SK-N-SH treated with all-trans-retinoic acid at 6 μM for 48 hours (cell line): ENCODE data around the gene OSCAR.
"Not testable (repeated sequence)": the region's sequence is repeated elsewhere in the genome, so short reads cannot be mapped to it uniquely, and the experiment has no call there.

Experiments
- ATAC-seq: fragments of 200-7000 bp; cut with Tn5 transposase; 3 replicates; pipeline ENCODE4 v1.9.1; 2020; ENCODE audit warnings: mild to moderate bottlenecking, moderate library complexity
- ARNTL ChIP-seq: fragments of 450-650 bp; formaldehyde crosslinking; IDR thresholded peaks from 2 replicates; pipeline ENCODE4 v1.5.0; 2020; ENCODE audit warnings: low read depth, mild to moderate bottlenecking, moderate library complexity, borderline replicate concordance
- BACH2 ChIP-seq: fragments of 250-450 bp; sonication (Bioruptor Pico); IDR thresholded peaks from 2 replicates; pipeline ENCODE4 v1.9.0; 2021; ENCODE audit warnings: mild to moderate bottlenecking, borderline replicate concordance
- CREB5 ChIP-seq: fragments of 250-450 bp; sonication (Bioruptor Pico); IDR thresholded peaks from 2 replicates; pipeline ENCODE4 v1.5.1; 2020; ENCODE audit warnings: low read depth, mild to moderate bottlenecking, moderate library complexity
- CSRNP3 ChIP-seq: fragments of 250-450 bp; sonication (Bioruptor Pico); IDR thresholded peaks from 2 replicates; pipeline ENCODE4 v1.5.1; 2021; ENCODE audit warnings: mild to moderate bottlenecking, moderate library complexity
- ESRRG ChIP-seq: fragments of 250-450 bp; sonication (Bioruptor Pico); IDR thresholded peaks from 2 replicates; pipeline ENCODE4 v1.6.1; 2021; ENCODE audit warnings: mild to moderate bottlenecking
- GLIS3 ChIP-seq: fragments of 250-450 bp; sonication (Bioruptor Pico); IDR thresholded peaks from 2 replicates; pipeline ENCODE4 v1.5.0; 2020; ENCODE audit warnings: mild to moderate bottlenecking, moderate library complexity
- ISL1 ChIP-seq: fragments of 250-450 bp; sonication (Bioruptor Pico); IDR thresholded peaks from 2 replicates; pipeline ENCODE4 v2.1.2; 2022; ENCODE audit warnings: mild to moderate bottlenecking, moderate library complexity
- OSR1 ChIP-seq: fragments of 250-450 bp; sonication (Bioruptor Pico); IDR thresholded peaks from 2 replicates; pipeline ENCODE4 v1.8.0; 2022; ENCODE audit warnings: moderate library complexity, mild to moderate bottlenecking, inconsistent platforms
- PATZ1 ChIP-seq: fragments of 250-450 bp; sonication (Bioruptor Pico); IDR thresholded peaks from 2 replicates; pipeline ENCODE4 v1.8.0; 2020; ENCODE audit warnings: mild to moderate bottlenecking, moderate library complexity, borderline replicate concordance
- POU6F1 ChIP-seq: fragments of 250-450 bp; sonication (Bioruptor Pico); IDR thresholded peaks from 2 replicates; pipeline ENCODE4 v1.8.0; 2021; ENCODE audit warnings: low read depth, mild to moderate bottlenecking, moderate library complexity, borderline replicate concordance
- PPARA ChIP-seq: fragments of 250-450 bp; sonication (Bioruptor Pico); IDR thresholded peaks from 2 replicates; pipeline ENCODE4 v1.5.0; 2020; ENCODE audit warnings: mild to moderate bottlenecking, borderline replicate concordance
- RARB ChIP-seq: fragments of 250-450 bp; sonication (Bioruptor Pico); IDR thresholded peaks from 2 replicates; pipeline ENCODE4 v1.8.0; 2021; ENCODE audit warnings: mild to moderate bottlenecking, moderate library complexity
- SNAI2 ChIP-seq: fragments of 250-450 bp; sonication (Bioruptor Pico); IDR thresholded peaks from 2 replicates; pipeline ENCODE4 v1.5.0; 2020; ENCODE audit warnings: mild to moderate bottlenecking, moderate library complexity
- TCF4 ChIP-seq: fragments of 250-450 bp; sonication (Bioruptor Pico); IDR thresholded peaks from 2 replicates; pipeline ENCODE4 v1.8.0; 2021; ENCODE audit warnings: mild to moderate bottlenecking, moderate library complexity, borderline replicate concordance
- TOX ChIP-seq: fragments of 250-450 bp; sonication (Bioruptor Pico); IDR thresholded peaks from 2 replicates; pipeline ENCODE4 v1.8.0; 2021; ENCODE audit warnings: mild to moderate bottlenecking, moderate library complexity, borderline replicate concordance
- TSHZ2 ChIP-seq: fragments of 250-450 bp; sonication (Bioruptor Pico); IDR thresholded peaks from 2 replicates; pipeline ENCODE4 v1.5.0; 2020; ENCODE audit warnings: mild to moderate bottlenecking, moderate library complexity
- ZC3H10 ChIP-seq: fragments of 250-450 bp; sonication (Bioruptor Pico); IDR thresholded peaks from 2 replicates; pipeline ENCODE4 v1.5.1; 2021; ENCODE audit warnings: mild to moderate bottlenecking, moderate library complexity
- ZFP3 ChIP-seq: fragments of 250-450 bp; sonication (Bioruptor Pico); IDR thresholded peaks from 2 replicates; pipeline ENCODE4 v1.5.0; 2020; ENCODE audit warnings: mild to moderate bottlenecking, moderate library complexity
- ZFP30 ChIP-seq: fragments of 450-650 bp; formaldehyde crosslinking; IDR thresholded peaks from 2 replicates; pipeline ENCODE4 v1.5.0; 2022; ENCODE audit warnings: mild to moderate bottlenecking, moderate library complexity
- ZNF70 ChIP-seq: fragments of 450-650 bp; formaldehyde crosslinking; IDR thresholded peaks from 2 replicates; pipeline ENCODE4 v1.5.0; 2020; ENCODE audit warnings: mild to moderate bottlenecking, moderate library complexity
- ZNF8 ChIP-seq: fragments of 450-650 bp; formaldehyde crosslinking; IDR thresholded peaks from 2 replicates; pipeline ENCODE4 v1.5.0; 2020; ENCODE audit warnings: mild to moderate bottlenecking, moderate library complexity

Gene OSCAR

GRCh38 chr19:54102421-54103169, 2.0 kb upstream of the OSCAR start, which contains the start of gene NDUFA3:
NDUFA3 (plus strand) TSS chr19:54102855; CDS start chr19:54102879, 24 bp downstream.
- peak; percentile 98 for ATAC-seq
- no peak for TF ChIP-seq TSHZ2 (CRISPR knock-in tag)
- no peak for TF ChIP-seq CREB5 (CRISPR knock-in tag)
- TF ChIP-seq ARNTL (CRISPR knock-in tag) = no peak
- TF ChIP-seq CSRNP3 (CRISPR knock-in tag) = no peak
- no peak for TF ChIP-seq ZNF8 (CRISPR knock-in tag)
- TF ChIP-seq OSR1 (CRISPR knock-in tag) = no peak
- TF ChIP-seq TCF4 (CRISPR knock-in tag) = no peak
- TF ChIP-seq TOX (CRISPR knock-in tag) = no peak
- no peak for TF ChIP-seq RARB
- TF ChIP-seq PPARA = no peak
- no peak for TF ChIP-seq ZFP3 (CRISPR knock-in tag)
- no peak for TF ChIP-seq ZNF70
- TF ChIP-seq BACH2 (CRISPR knock-in tag) = no peak

GRCh38 chr19:54099903-54100255, 724 bp downstream of the OSCAR start:
- not testable (repeated sequence) for ATAC-seq

- ATAC-seq = no peak
- TF ChIP-seq ZNF8 (CRISPR knock-in tag) (no peak), ESRRG (CRISPR knock-in tag) (no peak), GLIS3 (CRISPR knock-in tag) (no peak), TCF4 (CRISPR knock-in tag) (no peak), ZC3H10 (no peak), PATZ1 (CRISPR knock-in tag) (no peak)
These were observed 1.3 kb downstream of the OSCAR start for GRCh38 chr19:54099190-54099902.

- TF ChIP-seq SNAI2 (CRISPR knock-in tag) (no peak), CSRNP3 (CRISPR knock-in tag) (no peak), TCF4 (CRISPR knock-in tag) (no peak), BACH2 (CRISPR knock-in tag) (no peak), GLIS3 (CRISPR knock-in tag) (no peak), POU6F1 (no peak), ISL1 (CRISPR knock-in tag) (no peak), ZFP30 (CRISPR knock-in tag) (no peak)
These were observed 3.9 kb downstream of the OSCAR start for GRCh38 chr19:54096617-54097106.

GRCh38 chr19:54095859-54096616, 4.6 kb downstream of the OSCAR start:
- peak; percentile 91 for ATAC-seq

More at GRCh38 chr19:54096617-54097106, 3.9 kb downstream of the OSCAR start:
- peak; percentile 65 for ATAC-seq
